PC-9 (cell line): ENCODE measurements around the gene MS4A7.

Source experiments
- EZH2 ChIP-seq: fragments of 200-600 bp; sonication (generic); IDR thresholded peaks from 2 replicates; pipeline ENCODE4 v1.8.0; 2017; ENCODE audit warnings: antibody characterized with exemption, low read depth
- TF ChIP-seq, protein P1 (sequence below): fragments of 200-600 bp; sonication (generic); conservative IDR thresholded peaks from 2 replicates; pipeline ENCODE4 v1.6.1; 2017; ENCODE audit warnings: mixed run types, antibody characterized with exemption, mild to moderate bottlenecking, moderate library complexity

- TF ChIP-seq, protein P1, sequence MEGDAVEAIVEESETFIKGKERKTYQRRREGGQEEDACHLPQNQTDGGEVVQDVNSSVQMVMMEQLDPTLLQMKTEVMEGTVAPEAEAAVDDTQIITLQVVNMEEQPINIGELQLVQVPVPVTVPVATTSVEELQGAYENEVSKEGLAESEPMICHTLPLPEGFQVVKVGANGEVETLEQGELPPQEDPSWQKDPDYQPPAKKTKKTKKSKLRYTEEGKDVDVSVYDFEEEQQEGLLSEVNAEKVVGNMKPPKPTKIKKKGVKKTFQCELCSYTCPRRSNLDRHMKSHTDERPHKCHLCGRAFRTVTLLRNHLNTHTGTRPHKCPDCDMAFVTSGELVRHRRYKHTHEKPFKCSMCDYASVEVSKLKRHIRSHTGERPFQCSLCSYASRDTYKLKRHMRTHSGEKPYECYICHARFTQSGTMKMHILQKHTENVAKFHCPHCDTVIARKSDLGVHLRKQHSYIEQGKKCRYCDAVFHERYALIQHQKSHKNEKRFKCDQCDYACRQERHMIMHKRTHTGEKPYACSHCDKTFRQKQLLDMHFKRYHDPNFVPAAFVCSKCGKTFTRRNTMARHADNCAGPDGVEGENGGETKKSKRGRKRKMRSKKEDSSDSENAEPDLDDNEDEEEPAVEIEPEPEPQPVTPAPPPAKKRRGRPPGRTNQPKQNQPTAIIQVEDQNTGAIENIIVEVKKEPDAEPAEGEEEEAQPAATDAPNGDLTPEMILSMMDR: no peak
- TF ChIP-seq EZH2: no peak
Measured at GRCh38 chr11:60433401-60433800, 55.1 kb downstream of the MS4A7 start.
